WTC11 (cell line): ENCODE measurements around the gene SLC4A1AP. TPM values are rescaled to one million over a fixed set of nuclear protein-coding genes. Genes with fewer than 3 reads are reported as not detected.

Experiments
- ATAC-seq: fragments of 200-7000 bp; cut with Tn5 transposase; 2 replicates; pipeline ENCODE4 v1.10.0; 2021; ENCODE audit warnings: mild to moderate bottlenecking, moderate library complexity
- CTCF ChIA-PET: fragments of 300-600 bp; sonication (Branson Sonifier 250); formaldehyde crosslinking; loops from one replicate; lab custom pipeline; 2021; ENCODE audit warnings: antibody characterized with exemption; lab: Charles Lee
- POLR2A ChIA-PET: fragments of 350-600 bp; sonication (Branson Sonifier 250); formaldehyde crosslinking; loops from one replicate; lab custom pipeline; 2021; ENCODE audit warnings: antibody characterized with exemption; lab: Charles Lee
- DNase-seq: peaks from one replicate; pipeline ENCODE4 v3.0.0; 2021; ENCODE audit warnings: low spot score
- H3K27ac Mint-ChIP-seq: 2 replicates; pipeline ENCODE4 v1.8.0; 2021; ENCODE audit warnings: mixed read lengths
- H3K27me3 Mint-ChIP-seq: 2 replicates; pipeline ENCODE4 v1.8.0; 2021; ENCODE audit warnings: low read depth, mild to moderate bottlenecking, moderate library complexity, mixed read lengths
- H3K36me3 Mint-ChIP-seq: 2 replicates; pipeline ENCODE4 v1.8.0; 2021; ENCODE audit warnings: mixed read lengths
- H3K4me1 Mint-ChIP-seq: 2 replicates; pipeline ENCODE4 v1.8.0; 2022; ENCODE audit warnings: mixed read lengths
- H3K4me3 Mint-ChIP-seq: 2 replicates; pipeline ENCODE4 v1.8.0; 2021; ENCODE audit warnings: mild to moderate bottlenecking, moderate library complexity, mixed read lengths
- H3K9me3 Mint-ChIP-seq: 2 replicates; pipeline ENCODE4 v1.8.0; 2021; ENCODE audit warnings: mixed read lengths
- AFF4 ChIP-seq: sonication (generic); formaldehyde crosslinking; IDR thresholded peaks from 2 replicates; pipeline ENCODE4 v1.8.1; 2023; ENCODE audit warnings: mild to moderate bottlenecking, missing genetic modification reagents, borderline replicate concordance
- CREM ChIP-seq: sonication (generic); formaldehyde crosslinking; IDR thresholded peaks from 2 replicates; pipeline ENCODE4 v1.8.1; 2022; ENCODE audit warnings: mild to moderate bottlenecking, missing genetic modification reagents, moderate library complexity
- E2F5 ChIP-seq: sonication (generic); formaldehyde crosslinking; IDR thresholded peaks from 2 replicates; pipeline ENCODE4 v1.8.1; 2022; ENCODE audit warnings: mild to moderate bottlenecking, moderate library complexity, missing genetic modification reagents
- EMX1 ChIP-seq: fragments of 250-450 bp; sonication (Bioruptor Pico); IDR thresholded peaks from 2 replicates; pipeline ENCODE4 v1.8.0; 2021; ENCODE audit warnings: mild to moderate bottlenecking
- HMGXB4 ChIP-seq: sonication (generic); formaldehyde crosslinking; IDR thresholded peaks from 2 replicates; pipeline ENCODE4 v1.8.1; 2023; ENCODE audit warnings: mild to moderate bottlenecking, moderate library complexity, missing genetic modification reagents
- MLX ChIP-seq: sonication (generic); formaldehyde crosslinking; IDR thresholded peaks from 2 replicates; pipeline ENCODE4 v1.8.1; 2023; ENCODE audit warnings: mild to moderate bottlenecking, missing genetic modification reagents, moderate library complexity
- OVOL2 ChIP-seq: fragments of 250-450 bp; sonication (Bioruptor Pico); IDR thresholded peaks from 2 replicates; pipeline ENCODE4 v1.9.0; 2021; ENCODE audit warnings: mild to moderate bottlenecking, borderline replicate concordance
- PRRX2 ChIP-seq: fragments of 250-450 bp; sonication (Bioruptor Pico); IDR thresholded peaks from 2 replicates; pipeline ENCODE4 v1.8.0; 2021; ENCODE audit warnings: mild to moderate bottlenecking
- TCF7 ChIP-seq: sonication (generic); formaldehyde crosslinking; IDR thresholded peaks from 2 replicates; pipeline ENCODE4 v1.8.0; 2022; ENCODE audit warnings: mild to moderate bottlenecking, low read depth, missing genetic modification reagents, moderate library complexity
- TEAD4 ChIP-seq: sonication (generic); formaldehyde crosslinking; IDR thresholded peaks from 2 replicates; pipeline ENCODE4 v1.8.0; 2022; ENCODE audit warnings: mild to moderate bottlenecking, missing genetic modification reagents
- ZMAT4 ChIP-seq: fragments of 250-450 bp; sonication (Bioruptor Pico); IDR thresholded peaks from 2 replicates; pipeline ENCODE4 v1.9.0; 2021; ENCODE audit warnings: mild to moderate bottlenecking
- ZNF281 ChIP-seq: sonication (generic); formaldehyde crosslinking; IDR thresholded peaks from 2 replicates; pipeline ENCODE4 v1.8.0; 2023; ENCODE audit warnings: mild to moderate bottlenecking, missing genetic modification reagents
- ZNF425 ChIP-seq: fragments of 250-450 bp; sonication (Bioruptor Pico); conservative IDR thresholded peaks from 2 replicates; pipeline ENCODE4 v1.9.0; 2021; ENCODE audit warnings: mild to moderate bottlenecking
- total RNA-seq: library from RNA; stranded (reverse); gene quantifications from 3 replicates; pipeline ENCODE4 v1.2.3, GENCODE V29; 2021

SLC4A1AP gene
- total RNA-seq, 1 experiment from 2014 or later = 20.1 TPM

GRCh38 chr2:27710640-27711430, 47.1 kb downstream of the SLC4A1AP start (continued):
- TF ChIP-seq PRRX2 (CRISPR knock-in tag) = no peak
- no peak for TF ChIP-seq ZNF425 (CRISPR knock-in tag)
- TF ChIP-seq AFF4 = no peak
- TF ChIP-seq HMGXB4 = no peak
- no peak for TF ChIP-seq E2F5

GRCh38 chr2:27711804-27712203, 48.1 kb downstream of the SLC4A1AP start:
- POLR2A ChIA-PET = interaction anchor here (1.1 to 1.4 kb wide), 2 partner anchors 23 to 41 kb away, joined by 3 read pairs; no protein-coding TSS in a partner anchor
- TF ChIP-seq ZMAT4 (no peak), EMX1 (CRISPR knock-in tag) (no peak), MLX (no peak), TEAD4 (no peak), TCF7 (CRISPR knock-in tag) (no peak), CREM (CRISPR knock-in tag) (no peak), ZNF281 (CRISPR knock-in tag) (no peak), OVOL2 (CRISPR knock-in tag) (no peak)
- TF ChIP-seq, all 79 proteins: peak for 0

More at GRCh38 chr2:27711804-27712203, 48.1 kb downstream of the SLC4A1AP start:
- Mint-ChIP-seq H3K4me3 (no peak overlapping the region), H3K4me1 (peaks cover 14% of the 10 kb centered on the region), H3K27ac (no peak overlapping the region), H3K27me3 (peaks cover 13% of the 10 kb centered on the region), H3K36me3 (no peaks in the 10 kb centered on the region), H3K9me3 (no peaks in the 10 kb centered on the region)
- no peak for DNase-seq
- CTCF ChIA-PET = interaction anchor here (0.5 to 3.2 kb wide), 4 partner anchors 8 to 31 kb away, joined by 3 to 22 read pairs (median 9); no protein-coding TSS in a partner anchor
- ATAC-seq = no peak
